Measurements from ENCODE around the gene PCBP3.

Gene PCBP3

GRCh38 chr21:45764792-45765191 lies 121.3 kb downstream of the PCBP3 start:
- no peak for DNase-seq

- DNase-seq = no peak
These were observed 121.8 kb downstream of the PCBP3 start for GRCh38 chr21:45765375-45765774.

GRCh38 chr21:45766055-45766454 lies 122.5 kb downstream of the PCBP3 start:
- DNase-seq = no peak

- no peak for DNase-seq
These were observed 123.0 kb downstream of the PCBP3 start for GRCh38 chr21:45766501-45766900.

GRCh38 chr21:45767071-45768006 lies 123.8 kb downstream of the PCBP3 start:
- peak; percentile 21 to 39 for DNase-seq

GRCh38 chr21:45768011-45768739 lies 124.7 kb downstream of the PCBP3 start:
- no peak for DNase-seq

GRCh38 chr21:45768740-45769048 lies 125.2 kb downstream of the PCBP3 start:
- DNase-seq = no peak

GRCh38 chr21:45769294-45769693 lies 125.8 kb downstream of the PCBP3 start:
- no peak for DNase-seq

GRCh38 chr21:45769896-45770295 lies 126.4 kb downstream of the PCBP3 start:
- DNase-seq = no peak

GRCh38 chr21:45772180-45772579 lies 128.7 kb downstream of the PCBP3 start:
- DNase-seq = no peak

GRCh38 chr21:45774291-45774690 lies 130.8 kb downstream of the PCBP3 start:
- no peak for DNase-seq

- DNase-seq = no peak
These were observed 133.4 kb downstream of the PCBP3 start for GRCh38 chr21:45776971-45777370.

- no peak for DNase-seq
These were observed 135.2 kb downstream of the PCBP3 start for GRCh38 chr21:45778686-45779085.

- no peak for DNase-seq
These were observed 135.7 kb downstream of the PCBP3 start for GRCh38 chr21:45779226-45779625.

GRCh38 chr21:45780647-45781046 lies 137.1 kb downstream of the PCBP3 start:
- no peak for DNase-seq

GRCh38 chr21:45781741-45782140 lies 138.2 kb downstream of the PCBP3 start:
- no peak for DNase-seq

- no peak for DNase-seq
These were observed 143.1 kb downstream of the PCBP3 start for GRCh38 chr21:45786660-45787059.

- DNase-seq = no peak
These were observed 143.8 kb downstream of the PCBP3 start for GRCh38 chr21:45787371-45787770.

- DNase-seq = no peak
These were observed 144.7 kb downstream of the PCBP3 start for GRCh38 chr21:45788198-45788597.

- no peak for DNase-seq
These were observed 145.3 kb downstream of the PCBP3 start for GRCh38 chr21:45788637-45789506.

GRCh38 chr21:45790427-45790826 lies 146.9 kb downstream of the PCBP3 start:
- no peak for DNase-seq

GRCh38 chr21:45791562-45792418 lies 148.3 kb downstream of the PCBP3 start:
- no peak for DNase-seq

All from CD4-positive, alpha-beta T cell treated with Interleukin-1 beta for 1 hour (primary cell).